GM18505 (cell line): ENCODE measurements around the gene SYK.

Source experiments
- ATAC-seq: cut with Tn5 transposase; IDR thresholded peaks from one replicate; pipeline ENCODE4 v1.9.1; 2021; ENCODE audit not compliant: unreplicated experiment
- POLR2A ChIP-seq: IDR thresholded peaks from 4 replicates; pipeline ENCODE4 v1.6.1; 2011; ENCODE audit warnings: borderline replicate concordance; ENCODE audit not compliant: insufficient read depth, insufficient read length; ENCODE audit errors: extremely low read depth

The SYK gene

DNA sequence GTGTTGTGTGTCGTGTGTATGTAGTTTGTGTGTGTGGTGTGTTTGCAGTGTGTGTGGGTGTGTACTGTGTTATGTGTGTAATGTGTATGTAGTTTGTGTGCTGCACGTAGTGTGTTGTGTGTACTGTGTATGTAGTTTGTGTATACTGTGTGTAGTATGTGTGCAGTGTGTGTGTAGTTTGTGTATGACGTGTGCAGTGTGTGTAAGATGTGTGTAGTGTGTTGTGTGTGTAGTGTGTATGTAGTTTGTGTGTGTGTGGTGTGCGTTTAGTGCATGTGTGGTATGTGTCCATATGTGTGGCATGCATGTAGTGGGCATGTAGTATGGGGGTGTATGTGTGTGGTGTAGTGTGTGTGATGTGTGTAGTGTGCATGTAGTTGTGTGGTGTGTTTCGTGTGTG, 39.6 kb downstream of the SYK start:
- ATAC-seq: no peak
- no peak for TF ChIP-seq POLR2A

DNA sequence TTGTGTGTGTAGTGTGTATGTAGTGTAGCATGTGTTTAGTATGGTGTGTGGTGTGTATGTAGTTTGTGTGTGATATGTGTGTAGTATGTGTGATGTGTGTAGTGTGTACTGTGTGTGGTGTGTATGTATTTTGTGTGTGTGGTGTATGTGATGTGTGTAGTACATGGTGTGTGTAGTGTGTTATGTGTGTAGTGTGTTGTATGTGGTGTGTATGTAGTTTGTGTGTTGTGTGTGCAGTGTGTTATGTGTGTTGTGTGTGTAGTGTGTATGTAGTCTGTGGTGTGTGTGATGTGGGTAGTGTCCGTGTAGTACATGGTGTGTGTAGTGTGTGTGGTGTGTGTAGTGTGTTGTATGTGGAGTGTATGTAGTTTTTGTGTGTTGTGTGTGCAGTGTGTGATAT, 40.0 kb downstream of the SYK start:
- no peak for ATAC-seq
- TF ChIP-seq POLR2A: no peak

DNA sequence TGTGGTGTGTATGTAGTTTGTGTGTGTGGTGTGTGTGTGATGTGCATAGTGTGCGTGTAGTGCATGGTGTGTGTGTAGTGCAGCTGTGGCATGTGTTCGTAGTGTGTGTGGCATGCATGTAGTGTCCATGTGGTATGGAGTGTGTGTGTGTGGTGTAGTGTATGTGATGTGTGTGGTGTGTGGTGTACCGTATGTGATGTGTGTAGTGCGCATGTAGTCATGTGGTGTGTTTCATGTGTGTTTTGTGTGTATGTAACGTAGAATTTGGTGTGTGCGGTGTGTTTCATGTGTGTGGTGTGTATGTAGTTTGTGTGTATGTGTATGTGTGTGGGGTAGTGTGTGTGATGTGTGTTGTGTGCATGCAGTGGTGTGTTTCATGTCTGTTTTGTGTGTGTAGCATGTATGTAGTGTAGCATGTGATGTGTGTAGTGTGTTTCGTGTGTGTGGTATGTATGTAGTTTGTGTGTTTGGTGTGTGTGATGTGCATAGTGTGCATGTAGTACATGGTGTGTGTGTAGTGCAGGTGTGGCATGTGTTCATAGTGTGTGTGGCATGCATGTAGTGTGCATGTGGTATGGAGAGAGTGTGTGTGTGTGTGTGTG, 40.7 kb downstream of the SYK start:
- TF ChIP-seq POLR2A: no peak
- no peak for ATAC-seq

DNA sequence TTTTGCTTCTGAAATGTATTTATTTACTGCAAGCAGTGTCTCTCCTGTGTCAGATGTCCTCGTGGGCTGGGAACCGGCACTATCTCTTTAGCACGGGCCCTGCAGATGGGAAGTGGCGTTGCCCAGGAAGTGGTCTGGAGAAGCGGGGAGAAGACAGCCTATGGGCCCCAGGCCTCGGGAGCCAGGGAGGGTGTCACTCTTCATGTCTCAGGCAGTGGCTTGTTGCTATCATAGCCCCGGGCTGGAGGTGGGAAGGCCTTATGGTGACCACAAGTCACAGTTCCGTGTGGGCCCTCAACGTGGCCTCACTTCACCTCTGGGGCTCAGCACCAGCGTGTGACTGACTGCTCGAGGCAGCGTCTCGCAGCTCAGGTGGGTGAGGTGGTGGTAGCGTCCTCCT, 41.4 kb downstream of the SYK start:
- ATAC-seq: no peak
- TF ChIP-seq POLR2A: no peak

DNA sequence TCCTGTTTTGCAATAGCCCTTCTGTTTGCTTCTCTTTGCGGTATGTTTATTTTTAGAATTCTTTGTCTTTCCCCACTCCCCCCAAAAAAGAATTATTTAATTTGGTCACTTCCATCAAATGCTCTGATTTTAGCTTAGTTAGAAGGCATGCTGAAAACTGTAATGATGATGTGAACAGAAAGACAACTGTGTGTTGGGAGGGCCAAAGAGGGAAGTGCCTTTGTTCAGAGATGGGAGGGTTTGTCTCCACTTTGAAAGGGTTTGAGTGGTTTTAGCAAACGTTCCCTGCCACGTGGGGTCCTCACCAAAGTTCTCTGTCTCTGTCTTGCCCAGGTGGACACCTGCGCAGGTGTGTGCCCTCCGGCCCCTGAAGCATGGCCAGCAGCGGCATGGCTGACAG, 41.9 kb downstream of the SYK start:
- no peak for TF ChIP-seq POLR2A
- no peak for ATAC-seq

DNA sequence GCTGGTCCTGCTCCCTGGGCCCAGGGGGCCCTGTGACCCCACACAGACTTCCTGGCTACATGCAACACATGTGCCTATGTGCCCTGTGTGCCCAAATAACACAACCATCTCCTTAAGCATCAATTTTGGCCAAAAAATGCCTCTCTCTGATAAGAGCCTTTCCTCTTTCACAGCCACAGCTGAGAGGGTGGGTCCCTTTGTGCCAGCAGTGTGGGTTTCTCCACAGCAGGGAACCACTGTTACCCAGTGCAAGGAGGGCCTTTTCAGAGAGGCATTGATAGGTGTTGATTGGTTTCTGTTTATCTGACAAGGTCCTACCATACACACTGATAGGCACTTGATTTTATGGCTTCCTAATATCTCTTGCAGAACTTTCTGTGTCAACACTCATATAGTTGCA, 42.7 kb downstream of the SYK start:
- no peak for TF ChIP-seq POLR2A
- ATAC-seq: no peak

- no peak for ATAC-seq
- no peak for TF ChIP-seq POLR2A
These were observed 45.3 kb downstream of the SYK start for GRCh38 chr9:90846770-90847419.

DNA sequence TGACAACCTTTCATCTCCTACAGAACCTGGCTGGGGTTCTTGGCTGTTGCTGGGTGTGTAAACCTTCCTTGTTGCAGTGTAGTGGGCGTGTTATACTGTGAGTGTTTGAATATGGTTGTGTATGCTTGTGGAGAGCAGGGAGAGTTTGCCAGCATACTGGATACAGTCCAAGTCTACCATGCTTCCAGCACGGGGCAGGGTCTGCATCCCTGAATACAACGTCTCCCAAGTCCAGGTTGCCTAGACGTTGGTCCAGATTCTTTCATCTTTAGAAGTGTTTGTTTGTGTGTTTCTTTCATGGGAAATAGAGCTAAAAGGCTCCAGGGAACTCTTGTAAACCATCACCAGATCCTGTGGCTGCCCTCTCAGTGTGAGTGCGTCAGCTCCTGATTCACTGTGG, 46.4 kb downstream of the SYK start:
- no peak for TF ChIP-seq POLR2A
- no peak for ATAC-seq

GRCh38 chr9:90848866-90849265, 47.2 kb downstream of the SYK start:
- ATAC-seq: no peak
- TF ChIP-seq POLR2A: no peak

GRCh38 chr9:90851444-90851843, 49.8 kb downstream of the SYK start:
- no peak for TF ChIP-seq POLR2A

GRCh38 chr9:90853945-90854344, 52.3 kb downstream of the SYK start:
- no peak for ATAC-seq
- TF ChIP-seq POLR2A: no peak

More at GRCh38 chr9:90851444-90851843, 49.8 kb downstream of the SYK start:
- no peak for ATAC-seq

DNA sequence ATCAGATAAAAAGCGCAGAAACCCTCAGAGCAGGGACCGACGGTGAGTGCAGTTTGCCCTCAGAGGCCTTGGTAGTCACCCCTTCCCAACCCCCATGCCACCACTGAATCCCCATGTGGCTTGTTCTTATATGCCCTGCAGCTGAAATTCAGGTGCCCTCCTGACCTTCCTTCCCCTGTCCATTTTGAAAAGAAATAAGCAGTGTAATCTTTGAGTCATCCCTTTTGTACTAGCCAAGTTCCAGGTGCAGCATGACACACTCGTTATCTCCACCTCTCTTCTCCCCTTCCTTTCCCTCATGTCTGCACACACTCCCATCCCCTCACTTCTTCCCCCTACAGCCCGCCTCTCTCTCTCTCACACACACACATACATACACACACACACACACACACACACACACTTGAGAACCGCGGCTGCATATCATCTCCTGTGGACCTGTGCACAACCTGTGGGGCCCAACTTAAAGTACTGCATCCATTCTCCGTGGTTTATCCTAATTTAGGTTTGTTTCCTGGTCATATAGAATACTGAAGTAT, 53.1 kb downstream of the SYK start:
- ATAC-seq: no peak
- TF ChIP-seq POLR2A: no peak

GRCh38 chr9:90855208-90855902, 53.7 kb downstream of the SYK start:
- no peak for ATAC-seq
- TF ChIP-seq POLR2A: no peak

- TF ChIP-seq POLR2A: no peak
- ATAC-seq: no peak
These were observed 55.5 kb downstream of the SYK start for GRCh38 chr9:90857091-90857490.

GRCh38 chr9:90857855-90858254, 56.2 kb downstream of the SYK start:
- no peak for TF ChIP-seq POLR2A
- ATAC-seq: no peak

DNA sequence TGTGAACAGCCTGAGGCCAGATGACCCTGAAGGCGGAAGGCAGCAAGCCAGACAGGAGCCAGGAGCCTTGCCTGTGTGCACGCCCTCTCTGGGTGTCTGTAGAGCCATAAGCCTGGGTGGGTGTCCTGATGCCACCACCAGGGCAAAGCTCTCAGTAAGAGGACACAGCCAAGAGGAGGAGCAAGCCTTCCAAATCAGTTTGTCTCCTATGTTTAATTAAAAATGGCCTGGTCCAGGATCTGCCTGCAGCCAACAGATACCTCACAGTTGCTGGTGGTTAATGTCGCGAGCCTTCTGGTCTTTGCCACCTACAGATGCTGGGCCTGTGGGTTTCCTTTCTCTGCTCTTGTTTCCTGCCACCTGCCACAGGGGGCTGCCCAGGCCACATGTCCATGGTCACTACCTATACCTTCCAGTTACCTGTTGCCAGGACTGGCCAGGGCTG, 56.9 kb downstream of the SYK start:
- no peak for ATAC-seq
- no peak for TF ChIP-seq POLR2A
